Measurements from ENCODE around the gene RALGAPA1. TPM values are rescaled to one million over a fixed set of nuclear protein-coding genes. Genes with fewer than 3 reads are reported as not detected.
"Not testable (repeated sequence)": the region's sequence is repeated elsewhere in the genome, so short reads cannot be mapped to it uniquely, and the experiment has no call there.

The RALGAPA1 gene
- total RNA-seq, 2 donors from 2014 or later: 38.9 to 60.2 TPM

DNA sequence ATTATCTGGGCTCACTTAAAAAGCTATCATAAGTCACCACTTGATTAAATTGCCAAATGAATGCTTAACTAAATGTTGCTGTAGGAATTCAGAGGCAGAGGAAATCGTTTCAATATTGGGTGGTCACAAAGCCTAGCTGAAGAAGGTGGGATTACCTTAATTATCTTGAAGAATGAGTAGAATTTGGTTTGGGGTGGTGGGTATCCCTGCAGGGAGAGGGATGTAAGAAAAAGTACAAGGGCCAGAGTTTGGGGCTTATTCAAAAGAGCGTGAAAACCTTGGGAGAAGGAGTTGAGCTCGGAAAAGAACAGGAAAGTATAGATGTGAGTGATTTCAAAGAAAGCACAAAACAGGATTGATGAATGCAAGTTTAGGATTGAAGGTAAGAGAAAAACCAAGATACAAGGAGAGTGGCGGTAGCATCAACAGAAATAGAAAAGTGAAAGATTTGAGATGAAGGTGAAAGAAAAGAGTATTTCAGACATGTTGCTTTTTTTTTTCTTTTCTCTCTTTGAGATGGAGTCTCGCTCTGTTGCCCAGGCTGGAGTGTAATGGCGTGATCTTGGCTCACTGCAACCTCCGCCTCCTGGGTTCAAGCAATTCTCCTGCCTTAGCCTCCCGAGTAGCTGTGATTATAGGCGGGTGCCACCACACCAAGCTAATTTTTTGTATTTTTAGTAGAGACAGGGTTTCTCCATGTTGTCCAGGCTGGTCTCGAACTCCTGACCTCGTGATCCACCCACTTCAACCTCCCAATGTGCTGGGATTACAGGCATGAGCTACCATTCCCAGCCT, 18.8 kb upstream of the RALGAPA1 start:
- peaks cover 16% of the 10 kb centered on the region in 2 donors for H3K4me1 Mint-ChIP-seq (ENCODE audit: low read depth in 2 of 2)
- no peak for DNase-seq (ENCODE audit: low spot score)
- H3K36me3 Mint-ChIP-seq: no peaks in the 10 kb centered on the region
- ATAC-seq: no peak
- no peaks in the 10 kb centered on the region for H3K9me3 Mint-ChIP-seq
- no peaks in the 10 kb centered on the region for H3K27me3 Mint-ChIP-seq
- H3K4me3 Mint-ChIP-seq: peak overlapping the region; percentile 87
- peak overlapping the region; percentile 61 to 75 for H3K27ac Mint-ChIP-seq

GRCh38 chr14:35826952-35827416, 17.9 kb upstream of the RALGAPA1 start:
- no peaks in the 10 kb centered on the region for H3K36me3 Mint-ChIP-seq
- no peaks in the 10 kb centered on the region for H3K27me3 Mint-ChIP-seq
- H3K9me3 Mint-ChIP-seq: no peaks in the 10 kb centered on the region
- ATAC-seq (no peak), DNase-seq (ENCODE audit: low spot score) (no peak)
- peak overlapping the region; percentile 87 for H3K4me3 Mint-ChIP-seq
- peaks cover 16% of the 10 kb centered on the region in 2 donors for H3K4me1 Mint-ChIP-seq (ENCODE audit: low read depth in 2 of 2)
- H3K27ac Mint-ChIP-seq: peak overlapping the region; percentile 61 to 75

GRCh38 chr14:35826218-35826951, 17.3 kb upstream of the RALGAPA1 start, which contains the start of gene BRMS1L:
Gene BRMS1L, plus strand, starts transcription at chr14:35826338. Its CDS starts 179 bp downstream, at chr14:35826517.
- H3K4me1 Mint-ChIP-seq (ENCODE audit: low read depth in 2 of 2): peaks cover 16% of the 10 kb centered on the region in 2 donors
- H3K27ac Mint-ChIP-seq: peak within 1 kb of the TSS; percentile 61 to 75
- H3K9me3 Mint-ChIP-seq: no peaks in the 10 kb centered on the region
- ATAC-seq (peak; percentile 99), DNase-seq (ENCODE audit: low spot score) (peak; percentile 97)
- no peaks in the 10 kb centered on the region for H3K27me3 Mint-ChIP-seq
- peak within 1 kb of the TSS; percentile 87 for H3K4me3 Mint-ChIP-seq
- no peaks in the 10 kb centered on the region for H3K36me3 Mint-ChIP-seq

- Mint-ChIP-seq H3K27me3 (no peaks in the 10 kb centered on the region), H3K9me3 (no peaks in the 10 kb centered on the region), H3K4me3 (peak overlapping the region; percentile 87), H3K4me1 (ENCODE audit: low read depth in 2 of 2) (peaks cover 16% of the 10 kb centered on the region in 2 donors), H3K27ac (peak overlapping the region; percentile 53 to 75), H3K36me3 (no peaks in the 10 kb centered on the region)
- no peak for ATAC-seq
- DNase-seq (ENCODE audit: low spot score): no peak
These were observed 16.8 kb upstream of the RALGAPA1 start for GRCh38 chr14:35825968-35826217.

DNA sequence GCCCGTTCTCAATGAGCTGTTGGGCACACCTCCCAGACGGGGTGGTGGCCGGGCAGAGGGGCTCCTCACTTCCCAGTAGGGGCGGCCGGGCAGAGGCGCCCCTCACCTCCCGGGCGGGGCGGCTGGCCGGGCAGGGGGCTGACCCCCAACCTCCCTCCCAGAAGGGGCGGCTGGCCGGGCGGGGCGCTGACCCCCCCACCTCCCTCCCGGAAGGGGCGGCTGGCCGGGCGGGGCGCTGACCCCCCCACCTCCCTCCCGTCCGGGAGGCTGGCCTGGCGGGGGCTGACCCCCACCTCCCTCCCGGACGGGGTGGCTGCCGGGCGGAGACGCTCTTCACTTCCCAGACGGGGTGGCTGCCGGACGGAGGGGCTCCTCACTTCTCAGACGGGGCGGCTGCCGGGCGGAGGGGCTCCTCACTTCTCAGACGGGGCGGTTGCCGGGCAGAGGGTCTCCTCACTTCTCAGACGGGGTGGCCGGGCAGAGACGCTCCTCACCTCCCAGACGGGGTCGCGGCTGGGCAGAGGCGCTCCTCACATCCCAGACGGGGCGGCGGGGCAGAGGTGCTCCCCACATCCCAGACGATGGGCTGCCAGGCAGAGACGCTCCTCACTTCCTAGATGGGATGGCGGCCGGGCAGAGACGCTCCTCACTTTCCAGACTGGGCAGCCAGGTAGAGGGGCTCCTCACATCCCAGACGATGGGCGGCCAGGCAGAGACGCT, 15.5 kb upstream of the RALGAPA1 start:
- ATAC-seq; H3K27me3 Mint-ChIP-seq; H3K9me3 Mint-ChIP-seq; H3K36me3 Mint-ChIP-seq; H3K27ac Mint-ChIP-seq; DNase-seq (ENCODE audit: low spot score); H3K4me3 Mint-ChIP-seq: not testable (repeated sequence)
- peaks cover 16% of the 10 kb centered on the region in 2 donors for H3K4me1 Mint-ChIP-seq (ENCODE audit: low read depth in 2 of 2)

DNA sequence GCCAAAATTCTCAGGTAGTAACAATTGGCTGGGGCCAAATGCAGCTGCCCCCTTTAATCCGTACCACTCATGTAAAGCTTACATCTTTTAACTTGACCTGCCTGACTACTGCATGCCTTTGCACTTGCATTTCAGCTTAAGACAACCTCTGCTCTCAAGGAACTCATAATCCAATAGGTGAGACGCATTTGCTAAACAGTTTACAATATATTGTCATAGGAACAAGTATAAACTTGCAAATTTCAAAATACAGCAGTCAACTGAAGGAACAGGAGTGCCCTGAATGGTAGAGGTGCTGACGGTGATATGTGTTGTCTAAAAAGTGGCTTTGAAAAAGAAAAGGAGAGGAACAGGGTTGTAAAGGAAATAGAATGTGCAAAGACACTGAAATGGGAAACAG, 13.4 kb upstream of the RALGAPA1 start:
- no peaks in the 10 kb centered on the region for H3K9me3 Mint-ChIP-seq
- H3K27ac Mint-ChIP-seq: no peak overlapping the region
- no peak for DNase-seq (ENCODE audit: low spot score)
- no peak for ATAC-seq
- H3K4me3 Mint-ChIP-seq: no peak overlapping the region
- H3K36me3 Mint-ChIP-seq: no peaks in the 10 kb centered on the region
- H3K4me1 Mint-ChIP-seq (ENCODE audit: low read depth in 2 of 2): peaks cover 9 to 12% of the 10 kb centered on the region in 2 donors
- H3K27me3 Mint-ChIP-seq: no peaks in the 10 kb centered on the region

GRCh38 chr14:35821564-35822411, 12.7 kb upstream of the RALGAPA1 start:
- Mint-ChIP-seq H3K4me3 (no peak overlapping the region), H3K27ac (no peak overlapping the region), H3K27me3 (peaks cover 0 to 2% of the 10 kb centered on the region in 2 donors), H3K9me3 (no peaks in the 10 kb centered on the region), H3K4me1 (ENCODE audit: low read depth in 2 of 2) (peaks cover 4 to 5% of the 10 kb centered on the region in 2 donors), H3K36me3 (no peaks in the 10 kb centered on the region)
- DNase-seq (ENCODE audit: low spot score) (no peak), ATAC-seq (no peak)

DNA sequence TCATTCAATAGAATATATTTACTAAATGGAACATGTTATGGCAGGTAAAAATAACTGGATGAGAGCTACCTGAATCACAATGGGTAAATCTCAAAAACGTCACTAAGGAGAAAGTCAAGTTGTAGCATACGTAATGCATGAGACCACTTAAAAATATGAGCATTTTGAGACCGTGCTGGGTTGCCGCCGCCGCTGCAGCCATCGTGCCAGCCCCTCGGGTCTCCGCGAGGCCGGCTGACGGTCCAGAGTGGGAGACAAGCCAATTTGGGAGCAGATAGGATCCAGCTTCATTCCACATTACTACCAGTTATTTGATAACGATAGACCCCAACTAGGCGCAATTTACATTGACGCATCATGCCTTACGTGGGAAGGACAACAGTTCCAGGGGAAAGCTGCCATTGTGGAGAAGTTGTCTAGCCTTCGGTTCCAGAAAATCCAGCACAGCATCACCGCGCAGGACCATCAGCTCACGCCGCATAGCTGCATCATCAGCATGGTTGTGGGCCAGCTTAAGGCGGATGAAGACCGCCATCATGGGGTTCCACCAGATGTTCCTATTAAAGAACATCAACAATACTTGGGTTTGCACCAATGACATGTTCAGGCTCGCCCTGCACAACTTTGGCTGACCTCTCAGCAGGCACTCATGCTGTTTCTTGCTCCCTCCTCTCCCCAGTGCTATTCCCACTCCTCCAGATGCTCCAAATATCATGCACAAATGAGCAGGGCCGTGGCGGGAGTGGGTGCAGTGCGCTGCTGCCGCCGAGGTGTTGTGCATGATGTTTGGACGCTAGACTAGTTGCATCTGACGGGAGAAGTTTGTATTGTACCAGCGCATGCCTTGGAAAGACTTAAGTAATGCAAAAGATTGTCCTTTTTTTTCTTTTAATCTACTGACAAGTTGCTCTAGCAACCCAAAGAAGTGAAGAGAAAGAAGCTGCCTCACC, 10.8 kb upstream of the RALGAPA1 start:
- H3K9me3 Mint-ChIP-seq: no peaks in the 10 kb centered on the region
- no peaks in the 10 kb centered on the region for H3K36me3 Mint-ChIP-seq
- no peak overlapping the region for H3K27ac Mint-ChIP-seq
- H3K27me3 Mint-ChIP-seq: peaks cover 0 to 7% of the 10 kb centered on the region in 2 donors
- no peaks in the 10 kb centered on the region for H3K4me1 Mint-ChIP-seq (ENCODE audit: low read depth in 2 of 2)
- DNase-seq (ENCODE audit: low spot score) (no peak), ATAC-seq (no peak)
- no peak overlapping the region for H3K4me3 Mint-ChIP-seq

DNA sequence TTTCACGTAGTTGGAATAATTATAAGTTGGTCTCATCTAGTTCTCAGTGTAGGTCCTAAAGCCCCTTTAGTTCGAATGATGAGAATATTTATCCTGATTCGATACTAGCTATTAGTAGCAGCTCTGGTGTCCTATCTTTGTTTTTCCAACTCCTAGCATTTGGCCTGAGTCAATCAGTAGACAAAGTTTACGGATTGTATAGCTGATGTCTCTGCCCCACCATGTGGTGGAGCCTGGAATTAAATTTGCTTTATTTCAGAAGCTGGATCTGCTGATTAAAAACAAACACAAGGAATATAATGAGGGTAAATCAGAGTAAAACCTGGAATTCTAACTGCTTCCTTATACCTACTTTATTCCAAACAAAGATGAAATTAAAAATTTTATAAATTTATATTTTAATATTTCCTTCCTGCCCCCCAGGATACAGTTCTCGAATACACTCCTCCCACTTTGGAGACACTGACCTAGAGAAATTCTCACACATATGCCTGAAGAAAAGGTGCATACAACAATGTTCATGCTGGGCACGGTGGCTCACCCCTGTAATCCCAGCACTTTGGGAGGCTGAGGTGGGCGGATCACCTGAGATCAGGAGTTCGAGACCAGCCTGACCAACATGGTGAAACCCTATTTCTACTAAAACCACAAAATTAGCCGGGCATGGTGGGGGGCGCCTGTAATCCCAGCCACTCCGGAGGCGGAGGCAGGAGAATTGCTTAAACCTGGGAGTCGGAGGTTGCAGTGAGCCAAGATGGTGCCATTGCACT, 9.4 kb upstream of the RALGAPA1 start:
- Mint-ChIP-seq H3K4me1 (ENCODE audit: low read depth in 2 of 2) (no peaks in the 10 kb centered on the region), H3K4me3 (no peak overlapping the region), H3K9me3 (no peaks in the 10 kb centered on the region), H3K27ac (no peak overlapping the region), H3K36me3 (no peaks in the 10 kb centered on the region), H3K27me3 (peaks cover 0 to 7% of the 10 kb centered on the region in 2 donors)
- ATAC-seq (no peak), DNase-seq (ENCODE audit: low spot score) (no peak)

GRCh38 chr14:35814371-35815005, 5.4 kb upstream of the RALGAPA1 start:
- Mint-ChIP-seq H3K4me1 (ENCODE audit: low read depth in 2 of 2) (peaks cover under 1 to 3% of the 10 kb centered on the region in 2 donors), H3K27ac (no peak overlapping the region), H3K4me3 (no peak overlapping the region), H3K36me3 (no peaks in the 10 kb centered on the region), H3K9me3 (no peaks in the 10 kb centered on the region), H3K27me3 (peaks cover 0 to 7% of the 10 kb centered on the region in 2 donors)
- peak; percentile 85 for DNase-seq (ENCODE audit: low spot score)
- peak; percentile 74 to 75 for ATAC-seq

DNA sequence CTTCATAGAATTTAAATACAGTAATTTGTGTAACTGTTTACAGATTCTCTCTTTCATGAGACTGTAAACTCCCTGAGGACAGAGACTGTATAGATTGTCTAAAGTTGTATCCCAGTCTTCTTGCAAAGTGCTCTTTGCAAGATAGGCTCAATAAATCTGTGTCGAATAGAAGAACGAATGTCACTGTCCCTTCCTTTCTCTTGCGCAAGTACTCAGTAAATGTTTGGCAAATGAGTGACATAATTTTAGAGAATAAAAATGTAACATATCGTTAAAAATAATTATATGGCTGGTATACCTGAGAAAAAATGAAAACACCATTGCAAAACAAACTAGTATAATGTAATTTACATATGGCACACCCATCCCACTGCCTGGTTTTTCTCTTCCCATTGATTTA, 1.9 kb upstream of the RALGAPA1 start:
- Mint-ChIP-seq H3K27ac (no peak overlapping the region), H3K9me3 (no peaks in the 10 kb centered on the region), H3K4me3 (no peak overlapping the region), H3K27me3 (no peaks in the 10 kb centered on the region), H3K36me3 (no peaks in the 10 kb centered on the region), H3K4me1 (ENCODE audit: low read depth in 2 of 2) (peaks cover 18 to 26% of the 10 kb centered on the region in 2 donors)
- no peak for ATAC-seq
- DNase-seq (ENCODE audit: low spot score): no peak
